GM21737 (cell line): ENCODE data around the gene SRRM4.
"Not testable (repeated sequence)": the region's sequence is repeated elsewhere in the genome, so short reads cannot be mapped to it uniquely, and the experiment has no call there.

Experiments
- ATAC-seq: cut with Tn5 transposase; IDR thresholded peaks from one replicate; pipeline ENCODE4 v1.9.1; 2021; ENCODE audit warnings: mild to moderate bottlenecking, moderate library complexity; ENCODE audit not compliant: unreplicated experiment

SRRM4 gene

DNA sequence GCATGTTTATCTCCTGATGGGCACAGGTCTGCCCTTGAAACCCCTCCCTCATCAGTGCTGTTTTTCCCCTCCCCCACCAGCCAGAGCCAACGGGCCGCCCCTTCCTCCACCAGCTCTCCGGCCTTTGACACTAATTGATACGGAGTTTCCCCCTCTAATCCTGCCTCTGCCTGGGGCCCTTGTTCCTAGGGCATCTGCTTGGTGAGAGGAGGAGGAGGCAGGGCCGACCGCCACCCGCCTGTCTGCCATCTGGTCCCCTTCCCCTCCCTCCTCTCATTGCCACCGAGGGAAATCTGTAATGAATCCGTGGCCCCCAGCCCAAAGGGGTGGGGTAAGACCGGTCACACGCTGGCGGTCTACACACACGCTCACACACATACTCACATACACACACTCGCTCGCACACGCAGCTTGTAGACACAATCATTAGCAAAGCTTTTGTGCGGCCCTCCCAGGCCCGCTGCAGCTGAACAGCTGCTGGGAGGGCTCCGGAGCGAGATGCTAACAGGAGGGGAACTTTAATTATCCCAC lies 27.4 kb downstream of the SRRM4 start:
- ATAC-seq = no peak

GRCh38 chr12:119011231-119011630 lies 29.9 kb downstream of the SRRM4 start:
- no peak for ATAC-seq

DNA sequence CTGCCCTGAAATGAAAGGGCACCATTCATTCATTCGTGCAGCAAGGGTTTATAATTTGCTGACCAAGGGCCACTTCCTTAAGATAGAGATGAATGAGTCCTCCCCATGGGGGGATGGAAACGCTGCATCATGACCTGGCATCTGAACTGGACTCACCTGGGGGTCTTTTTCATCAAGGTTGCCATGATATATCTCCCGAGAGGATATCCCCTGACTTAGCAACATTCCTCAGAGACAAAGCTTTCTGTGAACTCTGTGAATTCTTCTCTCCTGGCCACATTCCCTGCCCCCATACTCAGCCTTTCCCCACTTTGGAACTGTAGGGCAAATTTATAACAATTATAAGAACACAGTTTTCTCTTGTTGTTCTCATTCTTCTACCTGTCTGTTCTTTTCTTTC lies 30.8 kb downstream of the SRRM4 start:
- ATAC-seq = no peak

- no peak for ATAC-seq
Measured at GRCh38 chr12:119013023-119013422, 31.7 kb downstream of the SRRM4 start.

DNA sequence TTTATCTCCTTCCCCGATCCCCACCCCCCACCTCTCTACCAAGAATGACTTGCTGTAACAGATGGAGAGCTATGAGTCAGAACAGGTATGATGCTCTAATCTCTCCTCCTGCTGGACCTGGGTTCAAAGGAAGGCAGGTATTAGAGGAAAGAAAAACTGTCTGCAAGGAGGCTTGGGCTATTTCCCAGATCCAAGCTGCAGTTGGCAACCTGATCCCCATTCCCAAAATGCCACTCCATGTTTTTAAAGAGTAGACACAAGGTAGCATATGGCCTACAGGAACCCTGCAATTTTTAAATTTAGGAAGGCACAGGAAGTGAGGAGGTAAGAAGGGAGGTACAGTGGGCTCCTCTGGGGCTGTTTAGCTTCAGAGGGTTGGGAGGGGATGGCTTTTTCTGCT lies 33.0 kb downstream of the SRRM4 start:
- ATAC-seq = no peak

GRCh38 chr12:119016715-119017114 lies 35.4 kb downstream of the SRRM4 start:
- ATAC-seq = no peak

GRCh38 chr12:119019166-119019565 lies 37.8 kb downstream of the SRRM4 start:
- no peak for ATAC-seq

GRCh38 chr12:119020406-119021360 lies 39.3 kb downstream of the SRRM4 start:
- ATAC-seq = no peak

DNA sequence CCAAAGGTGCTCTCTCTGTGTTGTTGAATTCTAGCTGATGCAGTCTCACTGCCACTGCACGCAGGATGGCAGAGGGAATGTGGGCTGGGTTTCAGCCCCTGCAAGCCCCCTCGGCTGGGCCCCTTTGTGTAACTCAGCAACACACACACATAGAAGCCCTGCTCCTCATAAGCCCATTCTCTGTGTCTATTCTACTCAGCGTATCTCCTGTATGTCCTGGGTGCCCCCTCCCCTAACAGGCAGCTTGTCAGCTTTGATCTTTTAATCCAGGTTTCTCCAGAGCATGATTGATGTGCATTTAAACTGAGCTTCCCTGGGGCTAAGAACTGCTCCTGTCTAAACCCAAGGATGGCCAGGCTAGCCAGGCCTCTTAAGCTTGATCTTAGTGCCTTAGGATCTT lies 43.0 kb downstream of the SRRM4 start:
- ATAC-seq = no peak

- ATAC-seq = no peak
Measured at GRCh38 chr12:119025786-119026185, 44.4 kb downstream of the SRRM4 start.

DNA sequence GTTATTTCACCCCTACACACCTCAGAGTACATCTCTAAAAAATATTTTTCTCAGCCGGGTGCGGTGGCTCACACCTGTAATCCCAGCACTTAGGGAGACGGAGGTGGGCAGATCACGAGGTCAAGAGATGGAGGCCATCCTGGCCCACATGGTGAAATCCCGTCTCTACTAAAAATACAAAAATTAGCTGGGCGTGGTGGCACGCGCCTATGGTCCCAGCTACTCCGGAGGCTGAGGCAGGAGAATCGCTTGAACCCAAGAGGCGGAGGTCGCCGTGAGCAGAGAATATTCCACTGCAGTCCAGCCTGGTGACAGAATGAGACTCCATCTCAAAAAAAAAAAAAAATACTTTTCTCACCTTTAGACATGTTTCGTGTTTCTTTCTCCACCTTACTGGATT lies 52.0 kb downstream of the SRRM4 start:
- ATAC-seq = not testable (repeated sequence)

- ATAC-seq = no peak
Measured at GRCh38 chr12:119036878-119037825, 55.8 kb downstream of the SRRM4 start.

- no peak for ATAC-seq
Measured at GRCh38 chr12:119044094-119044493, 62.8 kb downstream of the SRRM4 start.

DNA sequence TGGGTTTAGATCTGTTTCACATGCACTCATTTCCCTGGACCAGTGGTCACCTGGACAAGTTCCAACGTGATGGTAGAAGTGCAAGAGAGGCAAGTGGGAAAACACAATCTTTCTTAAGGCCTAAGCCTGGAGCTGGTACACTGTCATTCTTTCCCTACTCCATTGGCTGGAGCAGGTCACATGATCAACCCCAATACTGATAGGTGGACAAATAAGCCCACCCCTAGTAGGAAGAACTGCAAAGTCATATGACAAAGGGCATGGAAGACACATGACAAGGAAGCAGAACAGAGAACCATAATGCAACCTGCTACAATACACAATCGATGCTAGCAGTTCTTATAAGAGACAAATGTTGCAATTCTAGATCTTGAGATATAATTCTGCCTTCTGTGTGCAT lies 66.3 kb downstream of the SRRM4 start:
- no peak for ATAC-seq

GRCh38 chr12:119050663-119051062 lies 69.3 kb downstream of the SRRM4 start:
- no peak for ATAC-seq

DNA sequence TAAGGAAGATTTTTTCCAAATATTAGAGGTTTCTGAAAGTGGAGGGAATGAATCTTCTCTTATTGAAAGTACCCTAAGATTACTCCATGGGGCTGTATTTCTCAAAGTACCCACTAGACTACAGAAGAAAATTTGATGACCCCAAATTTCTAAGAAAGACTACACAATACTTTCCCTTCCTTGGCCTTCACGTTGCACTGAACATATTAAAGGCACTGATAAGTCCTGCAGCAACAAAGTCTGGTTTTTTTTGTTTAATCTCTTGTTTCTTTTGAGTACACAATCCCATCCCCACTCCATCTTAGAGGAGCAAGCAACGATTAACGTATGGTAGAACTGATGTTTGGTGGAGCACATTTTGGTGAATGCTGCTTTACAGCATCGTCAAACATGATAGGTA lies 70.1 kb downstream of the SRRM4 start:
- no peak for ATAC-seq

- ATAC-seq = no peak
Measured at GRCh38 chr12:119052001-119052400, 70.7 kb downstream of the SRRM4 start.

- ATAC-seq = no peak
Measured at GRCh38 chr12:119055977-119056376, 74.6 kb downstream of the SRRM4 start.

- ATAC-seq = no peak
Measured at GRCh38 chr12:119060847-119061796, 79.8 kb downstream of the SRRM4 start.

DNA sequence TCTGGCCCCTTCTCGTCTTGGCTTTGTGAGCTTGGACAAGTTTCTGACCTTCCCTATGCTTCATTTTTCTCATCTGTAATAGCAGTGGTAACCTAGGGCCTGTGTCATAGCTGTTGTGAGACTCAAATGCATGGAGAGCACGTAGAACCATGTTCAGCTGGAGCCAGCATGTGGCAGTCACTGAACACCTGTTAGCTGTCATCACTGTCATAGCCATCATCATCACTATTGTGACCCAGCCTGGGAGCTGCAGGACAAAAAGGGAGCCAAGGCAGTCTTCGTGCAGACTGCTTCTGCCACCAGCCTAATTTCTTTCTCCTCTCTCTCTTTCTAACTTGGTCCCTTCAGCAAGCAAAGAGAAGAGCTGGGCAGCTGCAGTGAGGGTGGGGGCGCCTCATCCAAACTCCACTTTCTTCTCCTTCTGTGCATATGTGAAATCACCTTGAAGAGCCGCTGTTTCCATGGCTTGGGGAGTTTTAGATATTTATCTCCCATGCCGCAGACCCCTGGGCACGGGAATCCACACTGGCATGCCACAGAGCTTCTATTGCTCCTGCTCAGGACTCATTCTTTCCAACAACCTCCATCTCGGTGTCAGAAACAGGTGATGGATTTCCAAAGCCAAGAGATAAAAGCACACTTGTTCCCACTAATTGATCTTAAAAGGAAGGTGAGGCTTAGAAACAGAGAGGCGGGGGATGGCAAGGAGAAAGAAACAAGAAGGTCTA lies 87.0 kb downstream of the SRRM4 start:
- ATAC-seq = no peak
